ENCODE data around the gene CCDC150. TPM values are rescaled to one million over a fixed set of nuclear protein-coding genes. Genes with fewer than 3 reads are reported as not detected.

CCDC150 gene
- total and polyA plus RNA-seq, 9 of the 15 experiments (the other 6 are each of a cell fraction or from before 2014, with no cell fraction given) = 4.4 to 23.1 (median 11.3) TPM

DNA sequence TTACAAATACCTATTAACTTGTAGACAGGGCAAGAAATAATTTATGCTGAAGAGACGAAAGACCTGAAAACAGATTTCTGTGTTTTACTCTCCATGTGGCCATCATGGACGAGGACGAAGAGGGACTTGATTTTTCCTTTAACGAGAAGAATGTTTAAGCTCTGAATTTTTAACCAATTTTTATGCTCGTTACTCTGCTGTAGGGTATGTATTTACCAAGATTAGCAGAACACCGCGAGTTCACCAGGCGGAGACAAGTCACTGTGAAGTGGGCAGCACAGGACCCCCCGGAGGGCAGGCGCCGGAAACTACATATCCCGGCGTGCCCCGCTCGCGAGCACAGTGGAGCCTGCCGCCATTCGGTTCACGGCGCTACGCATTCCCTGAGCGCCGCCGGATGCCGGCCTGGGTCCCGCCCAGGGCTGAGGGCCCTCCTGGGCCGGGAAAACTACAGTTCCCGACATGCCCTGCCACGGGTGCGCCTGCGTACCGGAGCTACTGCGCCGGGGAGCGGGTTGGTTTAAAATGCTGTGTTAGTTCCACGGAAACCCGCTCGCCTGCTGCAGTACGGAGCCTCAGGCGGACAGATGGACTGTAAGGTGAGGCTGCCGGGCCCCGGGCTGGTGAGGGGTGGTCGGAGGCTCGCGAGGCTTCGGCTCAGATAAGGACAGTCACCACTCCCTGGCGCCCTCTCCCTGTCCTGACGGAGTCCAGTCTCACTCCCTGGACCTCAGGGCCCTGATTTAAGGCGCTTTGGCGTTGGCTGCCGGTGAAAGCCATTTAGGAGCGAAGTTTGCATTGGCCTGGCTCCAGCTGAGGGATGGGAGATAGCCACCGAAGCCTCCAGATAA, at the start of gene CCDC150 (continued):
- TF ChIP-seq, protein P1, sequence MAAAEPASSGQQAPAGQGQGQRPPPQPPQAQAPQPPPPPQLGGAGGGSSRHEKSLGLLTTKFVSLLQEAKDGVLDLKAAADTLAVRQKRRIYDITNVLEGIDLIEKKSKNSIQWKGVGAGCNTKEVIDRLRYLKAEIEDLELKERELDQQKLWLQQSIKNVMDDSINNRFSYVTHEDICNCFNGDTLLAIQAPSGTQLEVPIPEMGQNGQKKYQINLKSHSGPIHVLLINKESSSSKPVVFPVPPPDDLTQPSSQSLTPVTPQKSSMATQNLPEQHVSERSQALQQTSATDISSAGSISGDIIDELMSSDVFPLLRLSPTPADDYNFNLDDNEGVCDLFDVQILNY (CRISPR knock-in tag; IDR thresholded peaks at IDR 0.05) = no peak
- TF ChIP-seq RBM15 (IDR thresholded peaks at IDR 0.05; ENCODE audit: insufficient read depth, low read length) (no peak), GTF2F1 (IDR thresholded peaks at IDR 0.05; ENCODE audit: low read depth, low read length) (no peak), SIRT6 (IDR thresholded peaks at IDR 0.05; ENCODE audit: low read depth, low read length) (no peak), ATF2 (CRISPR knock-in tag; IDR thresholded peaks at IDR 0.05) (no peak), ZNF174 (CRISPR knock-in tag; IDR thresholded peaks at IDR 0.05) (no peak), POLR2H (tag; IDR thresholded peaks at IDR 0.05; ENCODE audit: low read depth) (no peak), ZNF263 (CRISPR knock-in tag; IDR thresholded peaks at IDR 0.05; ENCODE audit: borderline replicate concordance) (peak; percentile 25; the same call in 1 of the 2 replicates), ADNP (tag; IDR thresholded peaks at IDR 0.05) (no peak), ETV6 (IDR thresholded peaks at IDR 0.05; ENCODE audit: borderline replicate concordance in 1 of 2, low read depth in 2 of 2, low read length in 1 of 2) (no peak), ETV6 (CRISPR knock-in tag; IDR thresholded peaks at IDR 0.05; ENCODE audit: borderline replicate concordance) (no peak), HSF4 (CRISPR knock-in tag; IDR thresholded peaks at IDR 0.05; ENCODE audit: borderline replicate concordance) (no peak), TFAM (CRISPR knock-in tag; conservative IDR thresholded peaks at IDR 0.05) (no peak), ZNF586 (CRISPR knock-in tag; conservative IDR thresholded peaks at IDR 0.05) (no peak), TBP (optimal IDR thresholded peaks at IDR 0.05; ENCODE audit: low read depth, low read length) (peak; percentile 61), ZNF140 (CRISPR knock-in tag; IDR thresholded peaks at IDR 0.05) (no peak), U2AF1 (optimal IDR thresholded peaks at IDR 0.05; ENCODE audit: low read depth, low read length) (no peak), ZNF695 (CRISPR knock-in tag; IDR thresholded peaks at IDR 0.05) (no peak), PHF20 (IDR thresholded peaks at IDR 0.05; ENCODE audit: partially characterized antibody) (no peak), TGIF2 (CRISPR knock-in tag; IDR thresholded peaks at IDR 0.05) (no peak), RBBP5 (IDR thresholded peaks at IDR 0.05; ENCODE audit: borderline replicate concordance, insufficient read depth, low read length, poor library complexity, severe bottlenecking) (peak; percentile 62), POLR3G (IDR thresholded peaks at IDR 0.05; ENCODE audit: extremely low read depth, insufficient read length, insufficient replicate concordance) (no peak), PHF8 (IDR thresholded peaks at IDR 0.05; ENCODE audit: borderline replicate concordance, low read length) (peak; percentile 64; the same call in 1 of the 2 replicates)
- TF ChIP-seq, protein P2, sequence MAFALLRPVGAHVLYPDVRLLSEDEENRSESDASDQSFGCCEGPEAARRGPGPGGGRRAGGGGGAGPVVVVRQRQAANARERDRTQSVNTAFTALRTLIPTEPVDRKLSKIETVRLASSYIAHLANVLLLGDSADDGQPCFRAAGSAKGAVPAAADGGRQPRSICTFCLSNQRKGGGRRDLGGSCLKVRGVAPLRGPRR (CRISPR knock-in tag; IDR thresholded peaks at IDR 0.05) = no peak
- TF ChIP-seq, protein P3, sequence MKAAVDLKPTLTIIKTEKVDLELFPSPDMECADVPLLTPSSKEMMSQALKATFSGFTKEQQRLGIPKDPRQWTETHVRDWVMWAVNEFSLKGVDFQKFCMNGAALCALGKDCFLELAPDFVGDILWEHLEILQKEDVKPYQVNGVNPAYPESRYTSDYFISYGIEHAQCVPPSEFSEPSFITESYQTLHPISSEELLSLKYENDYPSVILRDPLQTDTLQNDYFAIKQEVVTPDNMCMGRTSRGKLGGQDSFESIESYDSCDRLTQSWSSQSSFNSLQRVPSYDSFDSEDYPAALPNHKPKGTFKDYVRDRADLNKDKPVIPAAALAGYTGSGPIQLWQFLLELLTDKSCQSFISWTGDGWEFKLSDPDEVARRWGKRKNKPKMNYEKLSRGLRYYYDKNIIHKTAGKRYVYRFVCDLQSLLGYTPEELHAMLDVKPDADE (conservative IDR thresholded peaks at IDR 0.05; ENCODE audit: control insufficient read depth, low read depth, low read length) = peak; percentile 97

Measured in K562 (cell line).